GM13977 (cell line): ENCODE results near the gene LMF2.

Source experiments
- DNase-seq: peaks from one replicate; pipeline ENCODE4 v3.0.0; 2012; ENCODE audit warnings: low spot score
- CTCF ChIP-seq: IDR thresholded peaks from 2 replicates; pipeline ENCODE4 v1.5.1; 2012; ENCODE audit warnings: mild to moderate bottlenecking, control low read depth; ENCODE audit not compliant: insufficient read depth; ENCODE audit errors: extremely low read depth, missing control alignments
- in situ Hi-C: fragments of 300-500 bp; cut with MboI; formaldehyde crosslinking; loops from one replicate; pipeline ENCODE4 v1.12.0; 2022; ENCODE audit warnings: low sequenced_read_pairs, low pct_unique_long_range_greater_than_20kb, mixed read lengths, inconsistent platforms; ENCODE audit not compliant: unreplicated experiment

LMF2 gene

GRCh38 chr22:50463188-50463900, 44.2 kb downstream of the LMF2 start:
- in situ Hi-C loops: no loop called here

GRCh38 chr22:50461979-50462540, 45.4 kb downstream of the LMF2 start:
- DNase-seq: no peak
- in situ Hi-C loops: no loop called here
- TF ChIP-seq CTCF: no peak

More at GRCh38 chr22:50463188-50463900, 44.2 kb downstream of the LMF2 start:
- no peak for DNase-seq
- TF ChIP-seq CTCF: no peak

- DNase-seq: no peak
- in situ Hi-C loops: no loop called here
- TF ChIP-seq CTCF: no peak
Observed at GRCh38 chr22:50461536-50461935, 46.0 kb downstream of the LMF2 start.

GRCh38 chr22:50460938-50461337, 46.6 kb downstream of the LMF2 start:
- no peak for DNase-seq
- no peak for TF ChIP-seq CTCF
- in situ Hi-C loops: no loop called here

DNA sequence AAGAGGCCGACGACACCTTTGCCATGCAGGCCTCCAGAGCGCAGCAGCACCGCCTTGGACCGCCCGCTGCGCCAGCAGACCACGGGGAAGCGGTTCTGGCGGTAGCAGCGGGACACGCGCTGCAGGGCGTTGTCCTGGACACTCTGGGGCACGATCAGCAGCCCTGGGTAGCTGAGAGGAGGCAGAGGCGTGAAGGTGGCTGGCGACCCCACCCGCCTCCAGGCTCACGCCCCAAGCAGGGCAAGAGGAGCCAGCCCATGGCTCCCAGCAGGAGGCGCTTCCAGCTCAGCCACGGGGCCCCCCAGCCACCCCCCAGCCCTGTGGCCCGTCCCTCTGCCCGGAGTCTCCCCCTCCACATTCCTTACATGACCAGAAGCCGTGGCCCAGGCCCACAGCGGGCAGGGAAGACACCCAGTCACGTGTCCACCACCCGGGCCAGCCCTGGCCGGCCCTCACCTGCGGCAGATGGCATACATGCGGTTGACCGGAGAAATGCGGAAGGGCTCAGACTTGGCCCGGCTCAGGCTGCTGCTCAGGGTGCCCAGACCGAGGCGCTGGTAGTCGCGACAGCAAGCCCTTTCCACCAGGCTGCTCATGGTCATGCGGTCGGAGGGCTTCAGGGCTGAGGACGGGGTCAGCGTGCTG, 47.9 kb downstream of the LMF2 start:
- in situ Hi-C loops: no loop called here
- DNase-seq: no peak
- peak; percentile 17 for TF ChIP-seq CTCF

- in situ Hi-C loops: no loop called here
- DNase-seq: no peak
- no peak for TF ChIP-seq CTCF
Observed at GRCh38 chr22:50459016-50459415, 48.5 kb downstream of the LMF2 start.
